ENCODE measurements around the gene PRMT3. TPM values are rescaled to one million over a fixed set of nuclear protein-coding genes. Genes with fewer than 3 reads are reported as not detected.

PRMT3 gene
- total and polyA plus RNA-seq, 2 donors (not counting 1 experiment from before 2014, with no cell fraction given): 6.0 to 18.3 TPM

- H3K27ac Mint-ChIP-seq: no peak overlapping the region
- no peaks in the 10 kb centered on the region for H3K27me3 Mint-ChIP-seq
- peaks cover 8% of the 10 kb centered on the region for H3K4me1 Mint-ChIP-seq
- H3K4me2 ChIP-seq (replicated peaks; ENCODE audit: low read depth, low read length, poor library complexity, severe bottlenecking): no peak overlapping the region
- no peak overlapping the region for H3K27ac ChIP-seq (ENCODE audit: low read length in 2 of 2)
- peaks cover 0 to 3% (median 0%) of the 10 kb centered on the region in 4 experiments for H3K27me3 ChIP-seq (replicated peaks in 1 of 4; ENCODE audit: control extremely low read depth in 1 of 4, control insufficient read depth in 3 of 4, insufficient read depth in 4 of 4, low read length in 3 of 4)
- H2AFZ ChIP-seq (ENCODE audit: insufficient read depth, low read depth, low read length, poor library complexity, severe bottlenecking): no peak overlapping the region
- H3K4me3 Mint-ChIP-seq: no peak overlapping the region
- ATAC-seq (ENCODE audit: low read depth) (no peak), DNase-seq (no peak)
- ChIA-PET POLR2A (no interaction called here), CTCF (no interaction called here)
- no peaks in the 10 kb centered on the region for H3K9me3 Mint-ChIP-seq (ENCODE audit: insufficient read depth)
- H3K4me3 ChIP-seq (ENCODE audit: control extremely low read depth in 1 of 5, extremely low read depth in 1 of 5, insufficient read depth in 1 of 5, low read depth in 2 of 5, low read length in 4 of 5): no peak overlapping the region
- no peaks in the 10 kb centered on the region for H3K9me3 ChIP-seq (ENCODE audit: control extremely low read depth in 1 of 3, control insufficient read depth in 2 of 3, insufficient read depth in 1 of 3, low read length in 2 of 3)
- no peaks in the 10 kb centered on the region for H3K79me2 ChIP-seq (ENCODE audit: control insufficient read depth, insufficient read depth, low read length)
- H3K4me1 ChIP-seq (ENCODE audit: control insufficient read depth in 2 of 2, insufficient read depth in 2 of 2, low read length in 2 of 2): no peaks in the 10 kb centered on the region
- no peak overlapping the region for H3K9ac ChIP-seq (ENCODE audit: low read length)
- TF ChIP-seq CTCF (IDR thresholded peaks at IDR 0.05) (no peak), EZH2 (IDR thresholded peaks at IDR 0.05; ENCODE audit: borderline replicate concordance, insufficient read depth, low read depth, low read length, poor library complexity, severe bottlenecking) (no peak)
- 93% methylated on average over 3 of the region's 5 CpGs for WGBS (ENCODE audit: insufficient coverage)
- intact Hi-C loops (cut with micrococcal nuclease): no loop called here
- no peaks in the 10 kb centered on the region for H4K20me1 ChIP-seq (ENCODE audit: control insufficient read depth, insufficient read depth, low read length, poor library complexity, severe bottlenecking)
- no peaks in the 10 kb centered on the region for H3K36me3 ChIP-seq (replicated peaks in 1 of 2; ENCODE audit: control extremely low read depth in 1 of 2, control insufficient read depth in 1 of 2, extremely low read depth in 1 of 2, insufficient read depth in 2 of 2, low read length in 1 of 2)
Measured at GRCh38 chr11:20529757-20530156, 142.2 kb downstream of the PRMT3 start.

- Histone ChIP-seq H3K36me3 (replicated peaks in 1 of 2; ENCODE audit: control extremely low read depth in 1 of 2, control insufficient read depth in 1 of 2, extremely low read depth in 1 of 2, insufficient read depth in 2 of 2, low read length in 1 of 2) (no peaks in the 10 kb centered on the region), H3K79me2 (ENCODE audit: control insufficient read depth, insufficient read depth, low read length) (no peaks in the 10 kb centered on the region), H3K27ac (ENCODE audit: low read length in 2 of 2) (no peak overlapping the region), H3K9me3 (ENCODE audit: control extremely low read depth in 1 of 3, control insufficient read depth in 2 of 3, insufficient read depth in 1 of 3, low read length in 2 of 3) (no peaks in the 10 kb centered on the region), H3K4me3 (ENCODE audit: control extremely low read depth in 1 of 5, extremely low read depth in 1 of 5, insufficient read depth in 1 of 5, low read depth in 2 of 5, low read length in 4 of 5) (no peak overlapping the region), H3K4me1 (ENCODE audit: control insufficient read depth in 2 of 2, insufficient read depth in 2 of 2, low read length in 2 of 2) (no peaks in the 10 kb centered on the region), H3K27me3 (replicated peaks in 1 of 4; ENCODE audit: control extremely low read depth in 1 of 4, control insufficient read depth in 3 of 4, insufficient read depth in 4 of 4, low read length in 3 of 4) (peaks cover 0 to 3% (median 0%) of the 10 kb centered on the region in 4 experiments), H2AFZ (ENCODE audit: insufficient read depth, low read depth, low read length, poor library complexity, severe bottlenecking) (peak overlapping the region; percentile 4), H3K9ac (ENCODE audit: low read length) (no peak overlapping the region), H4K20me1 (ENCODE audit: control insufficient read depth, insufficient read depth, low read length, poor library complexity, severe bottlenecking) (no peaks in the 10 kb centered on the region), H3K4me2 (replicated peaks; ENCODE audit: low read depth, low read length, poor library complexity, severe bottlenecking) (no peak overlapping the region)
- Mint-ChIP-seq H3K27me3 (no peaks in the 10 kb centered on the region), H3K9me3 (ENCODE audit: insufficient read depth) (no peaks in the 10 kb centered on the region), H3K4me3 (peak overlapping the region; percentile 5), H3K4me1 (peaks cover 8% of the 10 kb centered on the region), H3K27ac (no peak overlapping the region)
- POLR2A ChIA-PET: no interaction called here
- DNase-seq: no peak
- intact Hi-C loops (cut with micrococcal nuclease): no loop called here
- no peak for ATAC-seq (ENCODE audit: low read depth)
- WGBS (ENCODE audit: insufficient coverage): 55% methylated on average over 6 of the region's 13 CpGs
- TF ChIP-seq CTCF (IDR thresholded peaks at IDR 0.05): no peak
- CTCF ChIA-PET: no interaction called here
Measured at GRCh38 chr11:20530942-20531703, 143.6 kb downstream of the PRMT3 start.
